T-helper 2 cell (primary cell): Measurements from ENCODE around the gene FHIT.
A peak's percentile ranks its signal among the peaks of the same experiment; 100 is the strongest.

ENCODE experiments used
- DNase-seq, 5 experiments: peaks; one replicate each; pipeline versions ENCODE4 v3.0.0 to v3.0.0-alpha.2; 2012 to 2022

Gene FHIT

DNA sequence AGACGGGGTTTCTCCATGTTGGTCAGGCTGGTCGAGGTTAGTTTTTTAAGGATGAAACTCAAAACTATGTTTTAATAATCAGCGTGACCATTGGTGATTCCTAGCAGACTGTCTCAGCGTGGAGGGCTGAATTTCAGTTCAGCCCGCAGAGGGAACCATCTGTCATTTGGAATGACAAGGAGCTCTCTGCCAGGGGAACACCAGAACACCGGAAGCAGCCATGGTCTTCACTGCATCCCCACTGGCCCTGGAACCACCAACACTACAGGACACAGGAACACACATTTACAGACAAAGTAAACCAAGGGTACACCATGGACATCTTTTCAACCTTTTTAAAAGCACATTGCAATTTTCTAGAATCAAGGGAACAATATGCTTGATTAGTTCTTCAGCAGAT, 424.7 kb downstream of the FHIT start:
- no peak for DNase-seq

GRCh38 chr3:60812502-60812901, 438.8 kb downstream of the FHIT start:
- no peak for DNase-seq

DNA sequence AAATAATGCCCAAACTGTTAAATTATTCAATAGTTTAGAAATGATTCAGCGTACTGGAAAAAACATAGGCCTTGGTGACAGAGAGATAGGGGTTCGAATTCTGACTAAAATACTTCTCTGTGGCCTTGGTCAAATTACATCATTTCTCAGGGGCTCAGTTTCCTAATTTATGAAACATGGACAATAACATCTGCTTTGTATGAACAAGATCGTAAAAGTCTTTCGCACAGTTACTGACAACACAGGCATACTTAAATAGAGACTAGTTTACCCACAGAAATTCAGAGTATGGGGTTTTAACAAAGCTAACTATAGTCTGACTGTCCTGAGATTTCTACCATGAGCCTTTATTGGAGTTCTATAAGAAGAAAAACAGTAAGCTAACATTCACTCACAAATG, 440.4 kb downstream of the FHIT start:
- DNase-seq: no peak

GRCh38 chr3:60809857-60810610, 441.2 kb downstream of the FHIT start:
- no peak for DNase-seq

DNA sequence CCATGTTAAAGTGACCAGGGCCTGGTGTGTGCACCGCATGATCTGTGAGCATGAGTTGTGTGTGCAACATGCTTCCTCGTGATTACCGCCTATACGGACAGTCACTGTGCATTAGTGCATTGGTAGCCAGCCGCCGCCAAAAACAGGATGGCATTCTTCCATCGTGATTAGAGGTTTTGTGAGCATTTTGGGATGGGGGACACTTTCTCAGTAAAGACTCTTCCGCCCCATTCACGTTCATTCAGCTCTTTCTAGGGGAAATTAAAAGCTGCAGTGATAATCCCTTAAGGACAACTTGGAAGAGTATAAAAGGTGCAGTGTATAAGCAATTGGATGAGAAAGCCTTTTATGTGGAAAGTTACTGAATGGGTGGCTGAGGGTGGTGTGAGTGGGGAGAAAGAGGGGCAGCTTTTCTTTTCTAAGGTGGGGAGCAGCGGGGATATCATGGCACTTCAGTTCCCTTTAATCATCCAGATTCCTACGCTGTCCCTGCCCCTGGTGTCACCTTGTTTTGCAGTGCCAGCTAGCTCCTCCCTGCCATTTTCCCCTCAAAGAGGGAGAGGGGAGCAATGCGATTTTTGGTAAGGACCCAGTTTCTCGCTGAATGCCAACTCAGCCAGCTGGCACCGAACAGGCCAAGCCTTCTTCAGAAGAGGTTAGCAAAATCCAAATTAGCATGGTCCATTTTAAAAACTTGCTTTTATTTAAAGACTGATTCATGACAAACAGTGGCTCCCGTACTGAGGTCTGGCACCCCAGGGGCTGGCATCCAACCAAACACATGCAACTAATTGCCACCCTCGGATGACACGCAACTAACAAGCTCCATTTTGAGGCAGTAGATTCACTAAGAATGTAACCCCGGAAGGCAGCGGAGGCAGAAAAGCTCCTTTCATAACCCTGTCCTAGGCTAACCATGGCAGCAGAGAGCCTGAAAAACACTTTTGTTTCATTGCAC, 447.8 kb downstream of the FHIT start:
- no peak for DNase-seq

- no peak for DNase-seq
These were observed 449.9 kb downstream of the FHIT start for GRCh38 chr3:60801307-60801706.

GRCh38 chr3:60798456-60798855, 452.8 kb downstream of the FHIT start:
- DNase-seq: no peak

GRCh38 chr3:60792249-60792852, 458.9 kb downstream of the FHIT start:
- no peak for DNase-seq

DNA sequence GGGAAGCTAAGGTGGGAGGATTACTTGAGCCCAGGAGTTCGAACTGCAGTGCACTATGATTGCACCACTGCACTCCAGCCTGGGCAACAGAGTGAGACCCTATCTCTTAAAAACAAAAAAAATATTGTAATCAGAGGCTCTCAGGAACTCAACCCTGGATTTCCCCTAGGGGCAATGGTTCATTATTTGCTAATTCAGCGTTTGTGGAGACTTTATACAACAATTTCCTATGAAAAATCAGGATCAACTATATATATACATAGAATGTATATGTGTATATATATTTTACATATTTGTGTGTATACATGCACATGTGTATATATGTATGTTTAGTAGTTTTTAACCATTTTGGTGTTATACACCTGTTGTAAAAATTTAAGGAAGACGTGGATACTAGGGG, 463.1 kb downstream of the FHIT start:
- DNase-seq: no peak

DNA sequence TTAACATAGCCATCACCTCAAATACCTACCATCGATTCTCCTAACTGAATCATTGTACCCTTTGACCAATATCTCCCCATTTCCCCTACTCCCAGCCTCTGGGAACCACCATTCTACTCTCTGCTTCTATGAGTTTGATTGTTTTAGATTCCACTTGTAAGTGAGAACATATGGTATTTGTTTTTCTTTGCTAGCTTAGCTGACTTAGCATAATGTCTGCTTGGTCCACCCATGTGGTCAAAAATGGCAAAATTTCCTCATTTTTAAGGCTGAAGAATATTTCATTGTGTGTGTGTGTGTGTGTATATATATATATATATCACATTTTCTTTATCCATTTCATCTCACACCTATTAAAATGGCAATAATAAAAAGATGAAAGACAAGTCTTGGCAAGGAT, 469.3 kb downstream of the FHIT start:
- DNase-seq: no peak

DNA sequence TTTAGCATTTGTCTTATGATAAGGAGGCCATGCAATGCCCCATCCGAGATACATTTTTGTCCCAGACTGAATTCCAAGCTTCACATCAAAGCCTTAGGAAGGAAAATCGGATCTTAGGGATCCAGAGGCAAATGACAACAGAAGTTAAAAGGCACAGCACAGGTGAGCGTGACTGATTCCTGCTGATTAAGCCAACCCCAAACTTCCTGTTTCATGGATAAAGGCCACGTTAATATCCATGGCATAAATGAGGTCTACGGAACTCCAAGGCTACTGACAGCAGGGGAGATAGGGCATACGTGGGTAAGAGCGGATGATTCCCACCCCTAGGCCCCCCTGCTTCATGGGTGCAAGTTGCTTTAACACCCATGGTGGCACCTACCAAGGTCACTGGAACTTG, 471.6 kb downstream of the FHIT start:
- no peak for DNase-seq

DNA sequence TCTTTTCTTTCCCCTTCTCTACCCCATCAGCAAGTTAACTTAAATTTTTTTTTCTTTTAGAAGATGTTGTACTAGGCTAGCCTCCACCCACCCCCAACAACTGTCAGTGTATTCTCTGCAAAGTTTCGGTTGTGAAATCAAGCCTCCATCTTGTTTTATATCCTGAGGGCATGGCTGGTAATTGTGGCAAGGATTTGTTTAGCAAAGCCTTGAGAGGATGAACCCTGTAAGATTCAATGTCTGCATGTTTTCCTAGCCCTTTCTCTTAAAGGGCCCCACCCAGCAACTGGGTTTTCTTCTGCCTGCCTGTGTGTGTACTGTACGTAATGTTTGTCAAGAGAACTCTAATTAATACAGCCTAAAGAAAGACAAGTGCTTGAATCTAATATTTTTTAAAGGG, 475.3 kb downstream of the FHIT start:
- no peak for DNase-seq

DNA sequence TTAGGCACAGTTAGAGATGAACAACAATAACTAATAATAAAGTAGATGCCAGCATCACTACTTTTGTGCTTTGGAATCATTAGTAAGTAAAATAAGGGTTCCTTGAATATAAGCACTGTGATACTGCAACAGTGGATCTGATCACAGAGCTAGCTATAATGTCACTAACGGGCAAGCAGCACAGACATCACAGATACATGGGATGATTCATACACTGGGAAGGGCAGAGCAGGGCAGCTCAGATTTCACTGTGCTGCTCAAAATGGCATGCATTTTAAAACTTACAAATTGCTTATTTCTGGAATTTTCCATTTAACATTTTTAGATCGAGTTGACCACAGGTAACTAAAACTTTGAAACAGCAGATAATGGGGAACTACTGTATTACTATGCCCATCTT, 476.6 kb downstream of the FHIT start:
- no peak for DNase-seq

- DNase-seq: no peak
These were observed 478.7 kb downstream of the FHIT start for GRCh38 chr3:60772584-60772983.

DNA sequence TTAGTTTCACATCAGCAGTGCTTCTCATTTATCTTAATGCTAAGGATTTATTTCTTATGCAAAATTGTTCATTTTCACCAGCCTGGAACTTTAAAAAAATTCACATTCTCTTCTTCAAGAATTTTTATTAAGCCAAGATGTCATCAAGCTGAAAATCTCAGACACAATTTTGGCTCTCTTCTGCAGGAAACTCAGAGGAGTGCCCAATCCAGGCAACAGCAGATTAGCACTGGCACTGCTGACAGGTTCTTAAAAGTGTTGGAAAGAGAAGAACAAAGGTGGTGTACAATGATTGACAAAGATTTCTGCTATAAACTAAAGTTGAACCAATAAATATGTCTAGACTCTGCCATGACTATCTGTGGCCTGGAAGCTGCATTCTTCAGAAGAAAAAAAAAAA, 479.5 kb downstream of the FHIT start:
- DNase-seq: no peak

- DNase-seq: no peak
These were observed 480.7 kb downstream of the FHIT start for GRCh38 chr3:60770532-60770931.

GRCh38 chr3:60767536-60767935, 483.7 kb downstream of the FHIT start:
- DNase-seq: no peak

- DNase-seq: no peak
These were observed 485.5 kb downstream of the FHIT start for GRCh38 chr3:60765776-60766175.

DNA sequence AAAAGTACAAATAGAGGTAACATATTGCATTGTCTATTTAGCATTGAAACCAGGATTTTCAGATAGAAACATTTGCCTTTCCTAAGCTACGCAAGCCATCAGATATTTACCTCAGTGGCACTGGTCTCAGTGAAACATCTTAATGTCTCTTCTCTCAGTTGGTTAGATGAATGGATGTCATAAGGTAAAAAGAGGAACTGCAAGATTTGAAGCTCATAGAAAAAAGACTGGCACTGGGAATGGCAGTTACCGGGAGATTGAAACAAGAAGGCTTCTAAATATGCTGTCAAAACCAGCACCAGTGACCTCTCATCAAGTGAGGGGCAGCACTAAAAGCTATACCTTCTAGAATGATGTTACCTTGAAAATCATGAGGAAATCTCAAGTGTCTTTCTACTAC, 486.4 kb downstream of the FHIT start:
- no peak for DNase-seq

DNA sequence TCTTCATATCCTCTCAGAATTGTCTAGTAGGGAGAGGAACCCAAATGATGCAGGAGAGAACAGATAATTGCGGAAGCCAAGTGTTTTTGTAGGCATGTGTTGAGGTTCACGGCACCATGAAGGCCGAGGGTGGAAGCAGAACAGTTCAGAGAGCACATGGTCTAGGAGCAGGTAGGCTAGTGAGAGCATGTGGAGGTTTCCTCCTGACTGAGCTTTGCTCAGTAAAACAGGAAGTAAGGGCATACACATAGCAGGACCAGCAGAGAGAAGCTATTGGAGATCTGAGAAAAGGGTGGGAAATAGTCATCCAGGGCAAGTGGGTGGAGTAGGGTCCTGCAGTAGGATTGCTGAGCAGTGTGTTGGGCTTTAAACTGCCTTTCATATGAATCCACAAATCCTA, 491.1 kb downstream of the FHIT start:
- no peak for DNase-seq

- peak in 1 of 5 experiments; percentile 10 for DNase-seq
These were observed 491.8 kb downstream of the FHIT start for GRCh38 chr3:60759439-60759838.

- DNase-seq: no peak
These were observed 492.4 kb downstream of the FHIT start for GRCh38 chr3:60758831-60759230.

DNA sequence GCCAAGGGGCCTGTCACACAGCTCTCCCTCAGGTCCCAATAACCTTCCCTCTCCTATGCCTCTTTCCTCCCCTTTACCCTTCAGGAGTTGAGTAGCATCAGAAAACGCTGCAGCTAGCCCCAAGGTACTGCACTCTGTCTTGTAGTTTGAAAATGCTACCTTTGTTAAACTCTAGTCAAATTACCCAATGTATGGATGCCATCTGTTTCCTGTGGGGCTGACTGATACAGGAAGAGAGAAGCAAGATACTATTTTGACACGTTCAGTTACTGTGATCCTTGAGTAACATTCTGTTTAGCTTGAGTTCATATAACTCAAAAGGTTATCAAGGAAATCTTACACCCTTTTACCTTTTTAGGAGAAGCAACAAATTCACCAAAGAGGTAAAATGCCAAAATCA, 493.1 kb downstream of the FHIT start:
- no peak for DNase-seq

GRCh38 chr3:60757724-60758123, 493.5 kb downstream of the FHIT start:
- no peak for DNase-seq
